PC-9 (cell line): ENCODE data around the gene EVC. TPM values are rescaled to one million over a fixed set of nuclear protein-coding genes. Genes with fewer than 3 reads are reported as not detected.

Experiments used
- BruUV-seq: library from RNA; stranded (reverse); fragments of 400-500 nt; replicated peaks from 2 replicates; lab custom pipeline; 2021; lab: Mats Ljungman, UMichigan
- CTCF ChIA-PET: fragments of 300-600 bp; sonication (Branson Sonifier 250); formaldehyde crosslinking; loops from one replicate; lab custom pipeline; 2022; ENCODE audit warnings: antibody characterized with exemption; lab: Charles Lee
- POLR2A ChIA-PET: fragments of 300-600 bp; sonication (Branson Sonifier 250); formaldehyde crosslinking; loops from one replicate; lab custom pipeline; 2022; ENCODE audit warnings: antibody characterized with exemption; ENCODE audit not compliant: unreplicated experiment; lab: Charles Lee
- DNase-seq, 2 experiments: peaks; one replicate each; pipeline versions ENCODE4 v3.0.0 to v3.0.0-alpha.2; 2015 to 2022; ENCODE audit warnings: mixed read lengths in 1 of 2
- H2AFZ ChIP-seq: fragments of 200-600 bp; sonication (generic); 2 replicates; pipeline ENCODE4 v1.8.1; 2017; ENCODE audit warnings: antibody characterized with exemption
- H3F3A ChIP-seq: fragments of 200-600 bp; sonication (generic); 2 replicates; pipeline ENCODE4 v1.8.1; 2017; ENCODE audit warnings: antibody characterized with exemption, mild to moderate bottlenecking, low read depth; ENCODE audit not compliant: insufficient read depth
- H3K27ac ChIP-seq: fragments of 200-600 bp; sonication (generic); 2 replicates; pipeline ENCODE4 v1.6.1; 2016; ENCODE audit warnings: mixed run types
- H3K27me3 ChIP-seq: fragments of 200-600 bp; sonication (generic); 2 replicates; pipeline ENCODE4 v1.6.1; 2016; ENCODE audit warnings: low read depth, mixed run types; ENCODE audit not compliant: insufficient read depth
- H3K36me3 ChIP-seq: fragments of 200-600 bp; sonication (generic); 2 replicates; pipeline ENCODE4 v1.6.1; 2016; ENCODE audit warnings: low read depth, mixed run types
- H3K4me1 ChIP-seq: fragments of 200-600 bp; sonication (generic); replicated peaks from 2 replicates; pipeline ENCODE4 v1.6.1; 2016; ENCODE audit warnings: mixed run types; ENCODE audit not compliant: insufficient read depth
- H3K4me2 ChIP-seq: fragments of 200-600 bp; sonication (generic); 2 replicates; pipeline ENCODE4 v1.6.1; 2017; ENCODE audit warnings: mixed run types
- H3K4me3 ChIP-seq: fragments of 200-600 bp; sonication (generic); 2 replicates; pipeline ENCODE4 v1.6.1; 2016; ENCODE audit warnings: mixed run types
- H3K79me2 ChIP-seq: fragments of 200-600 bp; sonication (generic); 2 replicates; pipeline ENCODE4 v1.6.1; 2017; ENCODE audit warnings: low read depth, mixed run types
- H3K9me2 ChIP-seq: fragments of 200-600 bp; sonication (generic); 2 replicates; pipeline ENCODE4 v1.8.1; 2017; ENCODE audit warnings: mild to moderate bottlenecking; ENCODE audit not compliant: insufficient read depth
- H3K9me3 ChIP-seq: fragments of 200-600 bp; sonication (generic); 2 replicates; pipeline ENCODE4 v1.8.1; 2016; ENCODE audit warnings: low read depth; ENCODE audit not compliant: insufficient read depth
- H4K20me1 ChIP-seq: fragments of 200-600 bp; sonication (generic); 2 replicates; pipeline ENCODE4 v1.8.1; 2017; ENCODE audit not compliant: insufficient read depth
- EZH2 ChIP-seq: fragments of 200-600 bp; sonication (generic); IDR thresholded peaks from 2 replicates; pipeline ENCODE4 v1.8.0; 2017; ENCODE audit warnings: antibody characterized with exemption, low read depth
- intact Hi-C: fragments of 100-400 bp; cut with micrococcal nuclease; formaldehyde crosslinking; loops from one replicate; pipeline ENCODE4 v1.10.0; 2022; ENCODE audit not compliant: unreplicated experiment
- total RNA-seq: library from RNA; stranded (reverse); gene quantifications from 2 replicates; pipeline ENCODE4 v1.2.3, GENCODE V29; 2021
- TF ChIP-seq, protein P1 (sequence below): fragments of 200-600 bp; sonication (generic); conservative IDR thresholded peaks from 2 replicates; pipeline ENCODE4 v1.6.1; 2017; ENCODE audit warnings: mixed run types, antibody characterized with exemption, mild to moderate bottlenecking, moderate library complexity

Gene EVC
- total RNA-seq, 1 experiment from 2014 or later, result 14.0 TPM

DNA sequence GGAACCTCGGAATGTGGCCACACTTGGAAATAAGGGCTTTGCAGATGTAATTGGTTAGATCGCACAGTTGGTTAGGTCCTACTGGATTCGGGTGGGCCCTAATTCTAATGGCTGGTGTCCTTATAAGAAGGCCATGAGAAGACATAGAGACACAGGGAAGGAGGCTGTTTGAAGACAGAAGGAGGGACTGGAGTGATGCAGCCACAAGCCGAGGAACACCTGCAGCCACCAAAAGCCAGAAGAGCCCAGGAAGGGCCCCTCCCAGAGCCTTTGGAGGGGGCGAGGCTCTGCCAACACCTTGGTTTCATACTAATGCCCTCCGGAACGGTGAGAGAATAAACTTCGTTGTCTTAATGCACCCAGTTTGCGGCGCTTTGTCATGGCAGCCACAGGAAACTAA, 47.0 kb downstream of the EVC start:
- no peaks in the 10 kb centered on the region for H3K9me3 ChIP-seq
- no peaks in the 10 kb centered on the region for H3K79me2 ChIP-seq
- no peaks in the 10 kb centered on the region for H3F3A ChIP-seq
- intact Hi-C loops, result no loop called here
- BruUV-seq, result no TSS peak
- H3K36me3 ChIP-seq, result no peaks in the 10 kb centered on the region
- no peak overlapping the region for H3K4me3 ChIP-seq
- DNase-seq, result no peak
- peaks cover 26% of the 10 kb centered on the region for H3K4me1 ChIP-seq
- no peaks in the 10 kb centered on the region for H3K27me3 ChIP-seq
- 0 out of 2 replicates have a peak overlapping the region, but pooled peaks have one; percentile 24 for H3K4me2 ChIP-seq
- peak overlapping the region; percentile 65 for H3K27ac ChIP-seq
- H4K20me1 ChIP-seq, result no peaks in the 10 kb centered on the region
- CTCF ChIA-PET, result no interaction called here
- no peak for TF ChIP-seq EZH2
- TF ChIP-seq, protein P1, sequence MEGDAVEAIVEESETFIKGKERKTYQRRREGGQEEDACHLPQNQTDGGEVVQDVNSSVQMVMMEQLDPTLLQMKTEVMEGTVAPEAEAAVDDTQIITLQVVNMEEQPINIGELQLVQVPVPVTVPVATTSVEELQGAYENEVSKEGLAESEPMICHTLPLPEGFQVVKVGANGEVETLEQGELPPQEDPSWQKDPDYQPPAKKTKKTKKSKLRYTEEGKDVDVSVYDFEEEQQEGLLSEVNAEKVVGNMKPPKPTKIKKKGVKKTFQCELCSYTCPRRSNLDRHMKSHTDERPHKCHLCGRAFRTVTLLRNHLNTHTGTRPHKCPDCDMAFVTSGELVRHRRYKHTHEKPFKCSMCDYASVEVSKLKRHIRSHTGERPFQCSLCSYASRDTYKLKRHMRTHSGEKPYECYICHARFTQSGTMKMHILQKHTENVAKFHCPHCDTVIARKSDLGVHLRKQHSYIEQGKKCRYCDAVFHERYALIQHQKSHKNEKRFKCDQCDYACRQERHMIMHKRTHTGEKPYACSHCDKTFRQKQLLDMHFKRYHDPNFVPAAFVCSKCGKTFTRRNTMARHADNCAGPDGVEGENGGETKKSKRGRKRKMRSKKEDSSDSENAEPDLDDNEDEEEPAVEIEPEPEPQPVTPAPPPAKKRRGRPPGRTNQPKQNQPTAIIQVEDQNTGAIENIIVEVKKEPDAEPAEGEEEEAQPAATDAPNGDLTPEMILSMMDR, result no peak
- H3K9me2 ChIP-seq, result no peaks in the 10 kb centered on the region
- POLR2A ChIA-PET, result no interaction called here
- no peak overlapping the region for H2AFZ ChIP-seq

DNA sequence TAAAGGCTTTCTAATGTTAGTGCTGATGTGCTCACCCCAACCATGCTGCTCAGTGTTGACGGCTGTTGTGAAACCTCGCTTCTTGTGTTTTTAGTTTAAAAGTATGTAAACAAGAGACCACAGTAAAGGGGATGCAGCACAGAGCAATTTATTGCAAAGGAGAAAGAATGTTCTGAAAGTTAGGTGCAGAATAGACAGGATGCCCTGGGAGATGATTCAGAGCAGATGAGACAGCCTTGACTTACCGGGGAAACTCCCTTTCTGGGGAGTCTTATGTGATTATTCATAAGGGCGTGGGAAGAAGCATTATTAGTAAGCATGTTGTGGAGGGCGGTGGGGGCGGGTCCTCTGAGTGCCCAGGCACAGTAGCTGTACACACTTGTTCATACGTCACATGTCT, 47.7 kb downstream of the EVC start:
- H2AFZ ChIP-seq, result no peak overlapping the region
- no peaks in the 10 kb centered on the region for H3K9me3 ChIP-seq
- H3K27me3 ChIP-seq, result no peaks in the 10 kb centered on the region
- TF ChIP-seq, protein P1, result no peak
- no peak for TF ChIP-seq EZH2
- DNase-seq, result peak; percentile 55 to 83
- peak overlapping the region; percentile 24; the same call in 1 of the 2 replicates for H3K4me2 ChIP-seq
- BruUV-seq, result no TSS peak
- no peaks in the 10 kb centered on the region for H3F3A ChIP-seq
- peaks cover 20% of the 10 kb centered on the region for H3K4me1 ChIP-seq
- H3K79me2 ChIP-seq, result no peaks in the 10 kb centered on the region
- ChIA-PET CTCF (no interaction called here), POLR2A (interaction anchor here (0.7 kb wide), 1 partner anchor 1511 kb away, joined by 4 read pairs; the partner anchor contains the start of gene TMEM128)
- no peaks in the 10 kb centered on the region for H4K20me1 ChIP-seq
- H3K36me3 ChIP-seq, result no peaks in the 10 kb centered on the region
- no peaks in the 10 kb centered on the region for H3K9me2 ChIP-seq
- H3K4me3 ChIP-seq, result no peak overlapping the region
- intact Hi-C loops, result no loop called here
- peak overlapping the region; percentile 65 for H3K27ac ChIP-seq

DNA sequence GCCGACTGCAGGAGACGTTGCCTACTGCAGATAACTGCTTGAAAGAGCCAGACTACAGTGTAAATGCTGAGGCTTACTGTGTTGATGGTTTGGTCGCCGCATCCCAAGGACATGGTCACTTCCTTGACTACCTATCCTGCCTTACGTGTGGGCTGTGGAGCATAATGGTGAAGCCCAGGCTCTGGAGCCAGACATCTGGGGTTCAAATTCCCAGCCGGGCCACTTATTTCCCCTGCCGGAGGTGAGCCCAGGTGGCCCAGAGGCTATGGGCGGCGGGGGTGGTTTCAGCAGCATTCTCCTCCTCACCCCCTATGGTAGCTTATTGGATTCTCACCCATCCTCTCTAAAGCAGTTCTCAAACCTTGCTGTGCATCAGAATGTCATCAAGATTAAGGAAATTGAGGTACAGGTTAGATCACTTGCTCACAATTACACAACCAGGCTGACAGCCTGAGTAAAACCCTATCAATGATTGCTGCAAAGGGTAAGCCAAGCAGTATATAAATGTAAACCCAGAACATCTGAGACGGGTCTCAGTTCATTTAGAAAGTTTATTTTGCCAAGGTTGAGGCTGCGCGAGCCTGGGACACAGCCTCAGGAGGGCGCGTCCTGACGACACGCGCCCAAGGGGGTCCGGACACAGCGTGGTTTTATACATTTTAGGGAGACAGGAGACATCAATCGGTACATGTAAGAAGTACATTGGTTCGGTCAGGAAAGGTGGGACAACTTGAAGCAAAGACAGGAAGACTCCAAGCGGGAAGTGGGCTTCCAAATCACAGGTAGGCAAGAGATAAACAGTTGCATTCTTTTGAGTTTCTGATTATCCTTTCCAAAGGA, 48.5 kb downstream of the EVC start:
- Histone ChIP-seq H3K27ac (no peak overlapping the region), H3K36me3 (no peaks in the 10 kb centered on the region), H2AFZ (no peak overlapping the region), H3F3A (no peaks in the 10 kb centered on the region), H3K4me1 (peaks cover 16% of the 10 kb centered on the region), H3K4me2 (no peak overlapping the region), H3K9me3 (no peaks in the 10 kb centered on the region), H3K27me3 (no peaks in the 10 kb centered on the region), H4K20me1 (no peaks in the 10 kb centered on the region), H3K79me2 (no peaks in the 10 kb centered on the region), H3K9me2 (no peaks in the 10 kb centered on the region), H3K4me3 (no peak overlapping the region)
- POLR2A ChIA-PET, result interaction anchor here (0.7 kb wide), 1 partner anchor 1511 kb away, joined by 4 read pairs; the partner anchor contains the start of gene TMEM128
- no TSS peak for BruUV-seq
- intact Hi-C loops, result no loop called here
- peak in 1 of 2 experiments; percentile 42 for DNase-seq
- CTCF ChIA-PET, result no interaction called here
- TF ChIP-seq EZH2, result no peak
- TF ChIP-seq, protein P1, result no peak
